ENCODE data around the gene CNTNAP4. TPM values are rescaled to one million over a fixed set of nuclear protein-coding genes. Genes with fewer than 3 reads are reported as not detected.

Gene CNTNAP4
- total RNA-seq, 1 experiment from 2014 or later = not detected

DNA sequence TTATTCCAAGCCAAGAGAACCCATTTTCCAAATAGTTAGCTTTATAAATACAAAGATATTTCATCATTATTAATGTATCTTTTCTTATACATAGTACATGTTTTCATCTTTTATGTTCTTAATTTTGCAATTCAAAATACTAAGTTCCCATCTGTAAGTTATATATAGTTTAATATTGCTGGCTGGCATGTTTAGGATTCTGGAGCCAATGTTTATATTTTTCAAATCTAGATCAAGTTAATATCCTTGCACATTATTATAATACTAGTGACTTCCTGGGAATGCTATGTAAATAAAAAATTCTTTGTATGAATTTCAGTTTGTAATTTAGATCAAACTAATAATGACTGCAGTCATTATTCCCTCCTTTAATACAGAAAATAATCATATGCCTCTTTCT, 189.7 kb downstream of the CNTNAP4 start:
- Mint-ChIP-seq H3K9me3 (peaks cover 35% of the 10 kb centered on the region), H3K27ac (no peak overlapping the region), H3K4me1 (no peaks in the 10 kb centered on the region), H3K4me3 (no peak overlapping the region), H3K27me3 (ENCODE audit: low read depth) (peaks cover 65% of the 10 kb centered on the region), H3K36me3 (peaks cover 8% of the 10 kb centered on the region)
- no peak for TF ChIP-seq RELA (CRISPR knock-in tag; IDR thresholded peaks at IDR 0.05; ENCODE audit: borderline replicate concordance)
- TF ChIP-seq HMGXB4 (CRISPR knock-in tag; IDR thresholded peaks at IDR 0.05) = no peak
- no peak for TF ChIP-seq NR1H2 (CRISPR knock-in tag; IDR thresholded peaks at IDR 0.05)
- TF ChIP-seq HMGA2 (CRISPR knock-in tag; IDR thresholded peaks at IDR 0.05) = no peak
- TF ChIP-seq, protein P1, sequence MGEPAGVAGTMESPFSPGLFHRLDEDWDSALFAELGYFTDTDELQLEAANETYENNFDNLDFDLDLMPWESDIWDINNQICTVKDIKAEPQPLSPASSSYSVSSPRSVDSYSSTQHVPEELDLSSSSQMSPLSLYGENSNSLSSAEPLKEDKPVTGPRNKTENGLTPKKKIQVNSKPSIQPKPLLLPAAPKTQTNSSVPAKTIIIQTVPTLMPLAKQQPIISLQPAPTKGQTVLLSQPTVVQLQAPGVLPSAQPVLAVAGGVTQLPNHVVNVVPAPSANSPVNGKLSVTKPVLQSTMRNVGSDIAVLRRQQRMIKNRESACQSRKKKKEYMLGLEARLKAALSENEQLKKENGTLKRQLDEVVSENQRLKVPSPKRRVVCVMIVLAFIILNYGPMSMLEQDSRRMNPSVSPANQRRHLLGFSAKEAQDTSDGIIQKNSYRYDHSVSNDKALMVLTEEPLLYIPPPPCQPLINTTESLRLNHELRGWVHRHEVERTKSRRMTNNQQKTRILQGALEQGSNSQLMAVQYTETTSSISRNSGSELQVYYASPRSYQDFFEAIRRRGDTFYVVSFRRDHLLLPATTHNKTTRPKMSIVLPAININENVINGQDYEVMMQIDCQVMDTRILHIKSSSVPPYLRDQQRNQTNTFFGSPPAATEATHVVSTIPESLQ (CRISPR knock-in tag; IDR thresholded peaks at IDR 0.05) = no peak
- TF ChIP-seq ZNF138 (CRISPR knock-in tag; conservative IDR thresholded peaks at IDR 0.05) = no peak
- TF ChIP-seq, protein P2, sequence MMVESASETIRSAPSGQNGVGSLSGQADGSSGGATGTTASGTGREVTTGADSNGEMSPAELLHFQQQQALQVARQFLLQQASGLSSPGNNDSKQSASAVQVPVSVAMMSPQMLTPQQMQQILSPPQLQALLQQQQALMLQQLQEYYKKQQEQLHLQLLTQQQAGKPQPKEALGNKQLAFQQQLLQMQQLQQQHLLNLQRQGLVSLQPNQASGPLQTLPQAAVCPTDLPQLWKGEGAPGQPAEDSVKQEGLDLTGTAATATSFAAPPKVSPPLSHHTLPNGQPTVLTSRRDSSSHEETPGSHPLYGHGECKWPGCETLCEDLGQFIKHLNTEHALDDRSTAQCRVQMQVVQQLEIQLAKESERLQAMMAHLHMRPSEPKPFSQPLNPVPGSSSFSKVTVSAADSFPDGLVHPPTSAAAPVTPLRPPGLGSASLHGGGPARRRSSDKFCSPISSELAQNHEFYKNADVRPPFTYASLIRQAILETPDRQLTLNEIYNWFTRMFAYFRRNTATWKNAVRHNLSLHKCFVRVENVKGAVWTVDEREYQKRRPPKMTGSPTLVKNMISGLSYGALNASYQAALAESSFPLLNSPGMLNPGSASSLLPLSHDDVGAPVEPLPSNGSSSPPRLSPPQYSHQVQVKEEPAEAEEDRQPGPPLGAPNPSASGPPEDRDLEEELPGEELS (CRISPR knock-in tag; IDR thresholded peaks at IDR 0.05) = no peak
- TF ChIP-seq NR2C2 (CRISPR knock-in tag; IDR thresholded peaks at IDR 0.05) = no peak
- TF ChIP-seq GRHL2 (CRISPR knock-in tag; IDR thresholded peaks at IDR 0.05; ENCODE audit: insufficient replicate concordance, severe bottlenecking) = no peak
- TF ChIP-seq FOXJ3 (CRISPR knock-in tag; IDR thresholded peaks at IDR 0.05; ENCODE audit: borderline replicate concordance) = no peak
- TF ChIP-seq, protein P3, sequence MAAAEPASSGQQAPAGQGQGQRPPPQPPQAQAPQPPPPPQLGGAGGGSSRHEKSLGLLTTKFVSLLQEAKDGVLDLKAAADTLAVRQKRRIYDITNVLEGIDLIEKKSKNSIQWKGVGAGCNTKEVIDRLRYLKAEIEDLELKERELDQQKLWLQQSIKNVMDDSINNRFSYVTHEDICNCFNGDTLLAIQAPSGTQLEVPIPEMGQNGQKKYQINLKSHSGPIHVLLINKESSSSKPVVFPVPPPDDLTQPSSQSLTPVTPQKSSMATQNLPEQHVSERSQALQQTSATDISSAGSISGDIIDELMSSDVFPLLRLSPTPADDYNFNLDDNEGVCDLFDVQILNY (CRISPR knock-in tag; IDR thresholded peaks at IDR 0.05) = no peak
- TF ChIP-seq, protein P4, sequence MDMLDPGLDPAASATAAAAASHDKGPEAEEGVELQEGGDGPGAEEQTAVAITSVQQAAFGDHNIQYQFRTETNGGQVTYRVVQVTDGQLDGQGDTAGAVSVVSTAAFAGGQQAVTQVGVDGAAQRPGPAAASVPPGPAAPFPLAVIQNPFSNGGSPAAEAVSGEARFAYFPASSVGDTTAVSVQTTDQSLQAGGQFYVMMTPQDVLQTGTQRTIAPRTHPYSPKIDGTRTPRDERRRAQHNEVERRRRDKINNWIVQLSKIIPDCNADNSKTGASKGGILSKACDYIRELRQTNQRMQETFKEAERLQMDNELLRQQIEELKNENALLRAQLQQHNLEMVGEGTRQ (CRISPR knock-in tag; IDR thresholded peaks at IDR 0.05) = no peak
- CTCF ChIA-PET = no interaction called here
- ATAC-seq = no peak
- DNase-seq (ENCODE audit: low spot score) = no peak
- POLR2A ChIA-PET = no interaction called here

DNA sequence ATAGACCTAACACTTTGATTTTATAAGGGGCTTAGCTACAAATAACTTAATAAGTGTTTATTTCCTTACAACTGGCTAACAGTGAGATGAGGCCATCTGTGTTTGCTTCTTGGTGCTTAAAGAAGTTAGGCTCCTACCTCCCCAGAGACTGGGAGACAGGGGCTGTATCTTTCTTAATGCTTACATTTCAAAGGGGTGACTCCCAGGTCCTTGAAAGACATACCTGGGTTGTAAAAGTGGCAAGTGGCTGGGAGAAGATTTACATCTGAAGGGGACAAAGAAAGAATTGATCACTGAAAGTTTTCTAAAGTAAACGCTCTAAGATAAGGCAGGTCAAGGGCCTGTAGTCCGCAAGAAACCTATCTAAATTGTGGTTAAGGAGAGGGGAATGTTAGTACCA, 196.8 kb downstream of the CNTNAP4 start:
- POLR2A ChIA-PET = no interaction called here
- H3K27me3 Mint-ChIP-seq (ENCODE audit: low read depth) = peaks cover 98% of the 10 kb centered on the region

More for the DNA sequence above, 196.8 kb downstream of the CNTNAP4 start:
- no peak overlapping the region for H3K27ac Mint-ChIP-seq
- peaks cover 22% of the 10 kb centered on the region for H3K36me3 Mint-ChIP-seq
- TF ChIP-seq, protein P5, sequence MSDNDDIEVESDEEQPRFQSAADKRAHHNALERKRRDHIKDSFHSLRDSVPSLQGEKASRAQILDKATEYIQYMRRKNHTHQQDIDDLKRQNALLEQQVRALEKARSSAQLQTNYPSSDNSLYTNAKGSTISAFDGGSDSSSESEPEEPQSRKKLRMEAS (CRISPR knock-in tag; IDR thresholded peaks at IDR 0.05) = no peak
- TF ChIP-seq NR2C2 (CRISPR knock-in tag; IDR thresholded peaks at IDR 0.05) (no peak), NFE2L1 (CRISPR knock-in tag; IDR thresholded peaks at IDR 0.05) (no peak), ZNF416 (CRISPR knock-in tag; IDR thresholded peaks at IDR 0.05) (no peak), GRHL2 (CRISPR knock-in tag; IDR thresholded peaks at IDR 0.05; ENCODE audit: insufficient replicate concordance, severe bottlenecking) (no peak), PRRX2 (CRISPR knock-in tag; IDR thresholded peaks at IDR 0.05) (no peak), ZNF138 (CRISPR knock-in tag; conservative IDR thresholded peaks at IDR 0.05) (no peak), SP1 (CRISPR knock-in tag; conservative IDR thresholded peaks at IDR 0.05) (no peak), FOXJ3 (CRISPR knock-in tag; IDR thresholded peaks at IDR 0.05; ENCODE audit: borderline replicate concordance) (no peak)
- TF ChIP-seq, protein P6, sequence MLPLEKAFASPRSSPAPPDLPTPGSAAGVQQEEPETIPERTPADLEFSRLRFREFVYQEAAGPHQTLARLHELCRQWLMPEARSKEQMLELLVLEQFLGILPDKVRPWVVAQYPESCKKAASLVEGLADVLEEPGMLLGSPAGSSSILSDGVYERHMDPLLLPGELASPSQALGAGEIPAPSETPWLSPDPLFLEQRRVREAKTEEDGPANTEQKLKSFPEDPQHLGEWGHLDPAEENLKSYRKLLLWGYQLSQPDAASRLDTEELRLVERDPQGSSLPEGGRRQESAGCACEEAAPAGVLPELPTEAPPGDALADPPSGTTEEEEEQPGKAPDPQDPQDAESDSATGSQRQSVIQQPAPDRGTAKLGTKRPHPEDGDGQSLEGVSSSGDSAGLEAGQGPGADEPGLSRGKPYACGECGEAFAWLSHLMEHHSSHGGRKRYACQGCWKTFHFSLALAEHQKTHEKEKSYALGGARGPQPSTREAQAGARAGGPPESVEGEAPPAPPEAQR (CRISPR knock-in tag; IDR thresholded peaks at IDR 0.05) = no peak
- TF ChIP-seq, protein P7, sequence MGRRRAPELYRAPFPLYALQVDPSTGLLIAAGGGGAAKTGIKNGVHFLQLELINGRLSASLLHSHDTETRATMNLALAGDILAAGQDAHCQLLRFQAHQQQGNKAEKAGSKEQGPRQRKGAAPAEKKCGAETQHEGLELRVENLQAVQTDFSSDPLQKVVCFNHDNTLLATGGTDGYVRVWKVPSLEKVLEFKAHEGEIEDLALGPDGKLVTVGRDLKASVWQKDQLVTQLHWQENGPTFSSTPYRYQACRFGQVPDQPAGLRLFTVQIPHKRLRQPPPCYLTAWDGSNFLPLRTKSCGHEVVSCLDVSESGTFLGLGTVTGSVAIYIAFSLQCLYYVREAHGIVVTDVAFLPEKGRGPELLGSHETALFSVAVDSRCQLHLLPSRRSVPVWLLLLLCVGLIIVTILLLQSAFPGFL (CRISPR knock-in tag; IDR thresholded peaks at IDR 0.05; ENCODE audit: borderline replicate concordance) = no peak
- TF ChIP-seq, protein P2 (CRISPR knock-in tag; IDR thresholded peaks at IDR 0.05) = no peak
- peaks cover 37% of the 10 kb centered on the region for H3K9me3 Mint-ChIP-seq
- no peak overlapping the region for H3K4me3 Mint-ChIP-seq
- CTCF ChIA-PET = no interaction called here
- ATAC-seq (peak; percentile 52), DNase-seq (ENCODE audit: low spot score) (no peak)
- H3K4me1 Mint-ChIP-seq = no peaks in the 10 kb centered on the region

All from WTC11 (cell line).